OCI-LY7 (cell line): ENCODE measurements around the gene C16orf78. TPM values are rescaled to one million over a fixed set of nuclear protein-coding genes. Genes with fewer than 3 reads are reported as not detected.
A peak's percentile ranks its signal among the peaks of the same experiment; 100 is the strongest.

ENCODE experiments used
- BruUV-seq: library from RNA; stranded (reverse); fragments of 400-500 nt; replicated peaks from 2 replicates; lab custom pipeline; 2021; lab: Mats Ljungman, UMichigan
- CTCF ChIA-PET: fragments of 300-600 bp; sonication (Branson Sonifier 250); formaldehyde crosslinking; loops from one replicate; lab custom pipeline; 2022; ENCODE audit warnings: antibody characterized with exemption; ENCODE audit not compliant: unreplicated experiment; lab: Charles Lee
- POLR2A ChIA-PET: fragments of 300-600 bp; sonication (Branson Sonifier 250); formaldehyde crosslinking; loops from one replicate; lab custom pipeline; 2022; ENCODE audit warnings: antibody characterized with exemption; lab: Charles Lee
- DNase-seq: peaks from one replicate; pipeline ENCODE4 v3.0.0-alpha.2; 2015; ENCODE audit warnings: low spot score
- H2AFZ ChIP-seq: fragments of 200-600 bp; sonication (generic), shearing (Covaris generic); 2 replicates; pipeline ENCODE4 v1.6.1; 2014; ENCODE audit warnings: mild to moderate bottlenecking, antibody characterized with exemption, low read length, moderate library complexity
- H3K27ac ChIP-seq: fragments of 200-600 bp; sonication (generic); 2 replicates; pipeline ENCODE4 v1.5.1; 2014; ENCODE audit warnings: mixed run types, low read depth, mild to moderate bottlenecking, moderate library complexity, low read length, inconsistent platforms; ENCODE audit not compliant: poor library complexity, severe bottlenecking
- H3K36me3 ChIP-seq: fragments of 200-600 bp; sonication (generic); 2 replicates; pipeline ENCODE4 v1.6.1; 2014; ENCODE audit warnings: mild to moderate bottlenecking, antibody characterized with exemption, low read length, moderate library complexity, mixed read lengths; ENCODE audit not compliant: insufficient read depth
- H3K4me1 ChIP-seq: fragments of 200-600 bp; sonication (generic); 2 replicates; pipeline ENCODE4 v1.5.1; 2014; ENCODE audit warnings: mild to moderate bottlenecking, low read length; ENCODE audit not compliant: insufficient read depth, poor library complexity, severe bottlenecking
- H3K4me2 ChIP-seq: fragments of 200-600 bp; sonication (generic); 2 replicates; pipeline ENCODE4 v1.6.1; 2014; ENCODE audit warnings: mild to moderate bottlenecking, low read length
- H3K4me3 ChIP-seq: fragments of 200-600 bp; sonication (generic); 2 replicates; pipeline ENCODE4 v1.5.1; 2014; ENCODE audit warnings: mild to moderate bottlenecking, low read depth, low read length; ENCODE audit not compliant: poor library complexity, severe bottlenecking
- H3K79me2 ChIP-seq: fragments of 200-600 bp; sonication (generic); 2 replicates; pipeline ENCODE4 v1.6.1; 2016; ENCODE audit warnings: low read depth, mild to moderate bottlenecking, low read length, moderate library complexity, mixed read lengths; ENCODE audit not compliant: insufficient read depth
- H3K9me2 ChIP-seq: fragments of 200-600 bp; sonication (generic); 2 replicates; pipeline ENCODE4 v1.6.1; 2016; ENCODE audit warnings: mild to moderate bottlenecking, low read length, mixed read lengths; ENCODE audit not compliant: insufficient read depth
- H3K9me3 ChIP-seq: fragments of 200-600 bp; sonication (generic); 2 replicates; pipeline ENCODE4 v1.6.1; 2014; ENCODE audit warnings: mild to moderate bottlenecking, mixed run types, low read length, mixed read lengths
- H4K20me1 ChIP-seq: fragments of 200-600 bp; sonication (generic); 2 replicates; pipeline ENCODE4 v1.6.1; 2014; ENCODE audit warnings: mild to moderate bottlenecking, antibody characterized with exemption, low read length, moderate library complexity, mixed read lengths; ENCODE audit not compliant: insufficient read depth
- EZH2phosphoT487 ChIP-seq: fragments of 200-600 bp; sonication (generic); IDR thresholded peaks from 2 replicates; pipeline ENCODE4 v1.6.1; 2018; ENCODE audit warnings: low read depth, borderline replicate concordance, mild to moderate bottlenecking, mixed run types, antibody characterized with exemption, low read length, moderate library complexity, mixed read lengths
- intact Hi-C: fragments of 100-400 bp; cut with micrococcal nuclease; formaldehyde crosslinking; loops from one replicate; pipeline ENCODE4 v1.10.0; 2022; ENCODE audit not compliant: unreplicated experiment
- total RNA-seq, 2 experiments: library from RNA; depleted of rRNA in 1 of 2; stranded (reverse); fragments of >200 nt in 1 of 2; shearing (Covaris generic) in 1 of 2; gene quantifications; 2 replicates each; pipeline ENCODE4 v1.2.3, GENCODE V29; 2014 to 2022
- TF ChIP-seq, protein P1 (sequence below): fragments of 200-600 bp; sonication (generic); conservative IDR thresholded peaks from 2 replicates; pipeline ENCODE4 v1.5.1; 2014; ENCODE audit warnings: mild to moderate bottlenecking, antibody characterized with exemption, low read length, moderate library complexity, mixed read lengths

The C16orf78 gene
- total RNA-seq, 2 experiments from 2014 or later, result not detected

DNA sequence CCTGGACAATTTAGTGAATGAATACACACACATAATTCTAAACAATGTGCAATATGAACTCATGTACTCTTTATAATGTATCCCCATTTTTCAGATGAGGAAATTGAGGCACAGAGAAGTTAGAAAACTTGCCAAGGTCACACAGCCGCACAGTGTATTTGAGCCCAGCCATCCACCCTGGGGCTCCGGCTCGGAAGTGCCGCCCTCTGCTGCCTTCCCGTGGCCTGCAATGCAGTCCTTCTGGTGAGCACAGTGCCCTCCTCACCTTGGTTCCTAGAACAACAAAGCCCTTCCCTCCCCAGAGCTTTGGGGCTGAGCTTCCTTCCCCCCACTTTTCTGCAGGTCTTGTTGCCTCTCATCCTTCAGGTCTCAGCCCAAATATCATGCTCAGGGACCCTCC, 63.7 kb downstream of the C16orf78 start:
- H4K20me1 ChIP-seq, result no peaks in the 10 kb centered on the region
- no peaks in the 10 kb centered on the region for H3K9me2 ChIP-seq
- H3K27ac ChIP-seq, result no peak overlapping the region
- intact Hi-C loops, result no loop called here
- H3K36me3 ChIP-seq, result no peaks in the 10 kb centered on the region
- no peak overlapping the region for H3K4me2 ChIP-seq
- no TSS peak for BruUV-seq
- TF ChIP-seq, protein P1, sequence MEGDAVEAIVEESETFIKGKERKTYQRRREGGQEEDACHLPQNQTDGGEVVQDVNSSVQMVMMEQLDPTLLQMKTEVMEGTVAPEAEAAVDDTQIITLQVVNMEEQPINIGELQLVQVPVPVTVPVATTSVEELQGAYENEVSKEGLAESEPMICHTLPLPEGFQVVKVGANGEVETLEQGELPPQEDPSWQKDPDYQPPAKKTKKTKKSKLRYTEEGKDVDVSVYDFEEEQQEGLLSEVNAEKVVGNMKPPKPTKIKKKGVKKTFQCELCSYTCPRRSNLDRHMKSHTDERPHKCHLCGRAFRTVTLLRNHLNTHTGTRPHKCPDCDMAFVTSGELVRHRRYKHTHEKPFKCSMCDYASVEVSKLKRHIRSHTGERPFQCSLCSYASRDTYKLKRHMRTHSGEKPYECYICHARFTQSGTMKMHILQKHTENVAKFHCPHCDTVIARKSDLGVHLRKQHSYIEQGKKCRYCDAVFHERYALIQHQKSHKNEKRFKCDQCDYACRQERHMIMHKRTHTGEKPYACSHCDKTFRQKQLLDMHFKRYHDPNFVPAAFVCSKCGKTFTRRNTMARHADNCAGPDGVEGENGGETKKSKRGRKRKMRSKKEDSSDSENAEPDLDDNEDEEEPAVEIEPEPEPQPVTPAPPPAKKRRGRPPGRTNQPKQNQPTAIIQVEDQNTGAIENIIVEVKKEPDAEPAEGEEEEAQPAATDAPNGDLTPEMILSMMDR, result 0 out of 2 replicates have a peak, but pooled peaks have one; percentile 26
- no peak for TF ChIP-seq EZH2phosphoT487
- CTCF ChIA-PET, result interaction anchor here (0.5 kb wide), 1 partner anchor 83 kb away, joined by 4 read pairs; no protein-coding TSS in a partner anchor
- H3K4me3 ChIP-seq, result no peak overlapping the region
- H3K4me1 ChIP-seq, result peaks cover 30% of the 10 kb centered on the region
- no peaks in the 10 kb centered on the region for H3K79me2 ChIP-seq
- POLR2A ChIA-PET, result interaction anchor here (1.4 kb wide), 1 partner anchor 155 kb away, joined by 4 read pairs; no protein-coding TSS in a partner anchor
- no peak overlapping the region for H2AFZ ChIP-seq
- no peaks in the 10 kb centered on the region for H3K9me3 ChIP-seq
- DNase-seq, result peak; percentile 15

DNA sequence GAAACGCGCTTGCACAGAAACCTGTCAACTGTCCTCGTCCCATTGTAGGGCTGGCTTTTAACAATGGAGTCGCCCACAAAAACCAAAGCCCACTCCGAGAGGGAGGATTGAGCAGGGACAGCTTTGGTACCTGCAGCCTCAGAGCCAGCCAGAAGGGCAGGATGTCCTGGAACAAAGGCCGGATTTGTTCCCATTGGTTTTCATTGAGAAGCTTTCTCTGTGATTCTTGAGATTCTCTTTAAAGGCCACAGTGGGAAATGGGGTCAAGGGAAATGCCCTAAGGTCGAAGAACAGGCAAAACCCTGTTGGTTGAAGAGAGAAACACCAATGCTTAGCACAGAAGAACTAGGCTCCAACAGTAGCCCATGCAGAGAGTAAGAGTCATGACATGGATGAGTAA, 65.4 kb downstream of the C16orf78 start:
- intact Hi-C loops, result no loop called here
- DNase-seq, result no peak
- H3K4me3 ChIP-seq, result no peak overlapping the region

More for the DNA sequence above, 65.4 kb downstream of the C16orf78 start:
- no peaks in the 10 kb centered on the region for H3K9me2 ChIP-seq
- H3K4me2 ChIP-seq, result no peak overlapping the region
- no peaks in the 10 kb centered on the region for H4K20me1 ChIP-seq
- no peaks in the 10 kb centered on the region for H3K36me3 ChIP-seq
- H3K27ac ChIP-seq, result no peak overlapping the region
- CTCF ChIA-PET, result interaction anchor here (1.2 kb wide), 1 partner anchor 24 kb away, joined by 4 read pairs; no protein-coding TSS in a partner anchor
- H3K4me1 ChIP-seq, result peaks cover 47% of the 10 kb centered on the region
- TF ChIP-seq EZH2phosphoT487, result no peak
- TF ChIP-seq, protein P1, result no peak
- no peaks in the 10 kb centered on the region for H3K9me3 ChIP-seq
- POLR2A ChIA-PET, result interaction anchor here (0.8 to 1.3 kb wide), 3 partner anchors 112 to 586 kb away, joined by 3 to 4 read pairs (median 4); partner anchors contain the start of gene CNEP1R1
- BruUV-seq, result no TSS peak
- no peak overlapping the region for H2AFZ ChIP-seq
- no peaks in the 10 kb centered on the region for H3K79me2 ChIP-seq
